GM12873 (cell line): ENCODE data around the gene CD48.

Experiments used
- TF ChIP-seq, protein P1 (sequence below): IDR thresholded peaks from 2 replicates; pipeline ENCODE4 v1.5.1; 2012; ENCODE audit warnings: low read depth, mild to moderate bottlenecking, moderate library complexity, low read length, control low read depth; ENCODE audit not compliant: insufficient read depth; ENCODE audit errors: missing control alignments

The CD48 gene, protein sequence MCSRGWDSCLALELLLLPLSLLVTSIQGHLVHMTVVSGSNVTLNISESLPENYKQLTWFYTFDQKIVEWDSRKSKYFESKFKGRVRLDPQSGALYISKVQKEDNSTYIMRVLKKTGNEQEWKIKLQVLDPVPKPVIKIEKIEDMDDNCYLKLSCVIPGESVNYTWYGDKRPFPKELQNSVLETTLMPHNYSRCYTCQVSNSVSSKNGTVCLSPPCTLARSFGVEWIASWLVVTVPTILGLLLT

DNA sequence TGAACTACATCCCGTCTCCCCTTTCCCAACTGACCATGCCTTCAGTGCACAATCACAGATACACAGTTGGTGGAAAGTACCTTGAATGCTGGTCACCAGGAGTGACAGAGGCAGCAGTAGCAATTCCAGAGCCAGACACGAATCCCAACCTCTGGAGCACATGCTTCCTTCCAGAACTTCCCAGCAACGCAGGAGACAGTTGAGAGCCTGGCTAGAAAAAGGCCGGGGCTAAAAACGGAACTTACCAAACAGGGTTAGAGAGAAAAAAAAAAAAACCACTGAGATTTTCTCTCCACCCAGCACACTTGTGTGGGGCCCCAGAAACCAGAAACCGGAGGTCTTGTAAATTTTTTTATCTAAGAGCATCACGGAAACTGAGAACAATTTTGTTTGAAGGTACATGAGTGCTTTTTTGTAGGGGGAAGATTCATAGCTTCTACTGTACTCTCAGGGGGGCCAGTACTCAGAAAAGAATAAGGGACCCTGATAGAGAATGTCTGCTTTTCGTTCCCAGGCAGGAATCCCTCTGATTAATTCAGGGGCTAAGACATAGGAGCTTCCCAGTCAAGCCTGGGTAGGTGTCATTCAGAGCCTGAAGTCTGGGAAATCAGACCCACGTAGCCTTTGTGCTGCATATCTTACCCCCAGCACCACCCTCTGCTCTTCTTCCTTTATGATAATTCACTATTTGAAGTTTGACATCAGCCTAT lies at the start of gene CD48:
Gene CD48 (minus strand): TSS at position 221 of the 710 bp plus-strand sequence. CDS start 59 bp downstream, at position 162.
- TF ChIP-seq, protein P1, sequence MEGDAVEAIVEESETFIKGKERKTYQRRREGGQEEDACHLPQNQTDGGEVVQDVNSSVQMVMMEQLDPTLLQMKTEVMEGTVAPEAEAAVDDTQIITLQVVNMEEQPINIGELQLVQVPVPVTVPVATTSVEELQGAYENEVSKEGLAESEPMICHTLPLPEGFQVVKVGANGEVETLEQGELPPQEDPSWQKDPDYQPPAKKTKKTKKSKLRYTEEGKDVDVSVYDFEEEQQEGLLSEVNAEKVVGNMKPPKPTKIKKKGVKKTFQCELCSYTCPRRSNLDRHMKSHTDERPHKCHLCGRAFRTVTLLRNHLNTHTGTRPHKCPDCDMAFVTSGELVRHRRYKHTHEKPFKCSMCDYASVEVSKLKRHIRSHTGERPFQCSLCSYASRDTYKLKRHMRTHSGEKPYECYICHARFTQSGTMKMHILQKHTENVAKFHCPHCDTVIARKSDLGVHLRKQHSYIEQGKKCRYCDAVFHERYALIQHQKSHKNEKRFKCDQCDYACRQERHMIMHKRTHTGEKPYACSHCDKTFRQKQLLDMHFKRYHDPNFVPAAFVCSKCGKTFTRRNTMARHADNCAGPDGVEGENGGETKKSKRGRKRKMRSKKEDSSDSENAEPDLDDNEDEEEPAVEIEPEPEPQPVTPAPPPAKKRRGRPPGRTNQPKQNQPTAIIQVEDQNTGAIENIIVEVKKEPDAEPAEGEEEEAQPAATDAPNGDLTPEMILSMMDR = no peak

DNA sequence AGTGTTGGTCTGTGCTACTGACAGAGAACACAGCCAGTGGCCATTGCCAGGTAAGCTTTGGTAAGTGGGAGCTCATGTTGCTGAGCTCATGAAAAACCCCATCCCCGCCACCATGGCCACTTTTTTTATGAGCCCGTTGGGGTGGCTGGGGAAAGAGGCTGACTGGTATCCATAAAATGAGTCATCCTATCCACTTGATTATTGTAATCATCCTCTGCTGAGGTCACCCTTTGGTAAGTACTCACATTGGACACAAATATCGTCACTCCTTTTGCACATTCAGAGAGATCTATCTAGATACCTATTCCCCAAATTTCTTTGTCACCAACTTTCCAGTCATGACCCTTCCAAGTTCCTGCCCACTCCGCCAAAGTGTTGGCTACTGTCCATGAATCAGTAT lies 49.4 kb upstream of the CD48 start:
- TF ChIP-seq, protein P1 = no peak

DNA sequence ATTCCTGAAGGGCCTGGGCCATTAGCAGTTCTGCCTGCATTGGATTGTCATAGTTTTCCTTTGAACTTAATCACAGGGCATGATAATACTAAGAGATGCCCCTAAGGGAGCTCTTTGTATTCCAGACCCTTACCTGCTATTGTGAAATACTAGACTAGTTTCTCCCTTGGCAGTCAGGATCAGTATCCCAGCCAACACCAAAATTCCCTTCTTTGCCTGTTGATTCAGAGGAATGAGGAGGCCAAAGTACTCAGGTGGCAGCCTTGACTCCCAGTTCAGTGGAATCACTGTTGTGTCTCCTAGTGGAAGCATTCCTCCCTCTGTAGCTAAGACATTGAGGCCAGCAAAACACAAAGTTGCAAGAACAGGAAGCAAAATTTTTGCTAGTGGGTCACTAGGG lies 48.1 kb upstream of the CD48 start:
- TF ChIP-seq, protein P1 = no peak

DNA sequence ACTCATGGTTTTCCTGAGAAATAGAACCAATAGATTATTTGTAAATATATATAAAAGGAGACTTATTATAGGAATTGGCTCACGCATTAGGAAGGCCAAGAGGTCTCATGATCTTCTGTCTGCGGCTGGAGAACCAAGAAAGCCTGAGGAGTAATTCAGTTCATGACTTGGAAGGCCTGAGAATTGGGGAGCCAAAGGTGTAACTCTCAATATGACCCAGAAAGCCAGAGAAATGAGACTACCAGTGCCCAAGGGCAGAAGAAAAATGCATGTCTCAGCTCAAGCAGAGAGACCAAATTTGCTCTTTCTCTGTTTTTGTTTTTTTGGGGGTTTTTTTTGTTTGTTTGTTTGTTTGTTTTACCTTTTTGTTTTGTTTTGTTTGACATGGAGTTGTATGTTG lies 46.9 kb upstream of the CD48 start:
- TF ChIP-seq, protein P1 = no peak

DNA sequence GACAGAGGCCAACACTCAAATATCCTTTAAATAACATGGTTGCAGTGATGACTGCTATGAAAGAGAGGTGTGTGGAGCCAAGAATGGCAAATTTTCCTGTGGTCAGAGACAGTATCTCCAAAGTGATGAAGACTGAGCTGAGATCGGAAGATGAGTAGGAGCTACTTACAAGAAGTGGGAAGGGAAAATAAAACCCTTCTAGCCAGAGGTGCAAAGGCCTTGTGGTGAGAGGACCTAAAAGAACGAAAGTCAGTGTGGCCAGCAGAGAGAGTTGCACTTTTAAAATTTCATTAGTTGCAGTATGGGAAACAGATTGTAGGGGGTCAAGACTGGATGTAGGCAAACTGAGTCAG lies 45.2 kb upstream of the CD48 start:
- TF ChIP-seq, protein P1 = no peak

DNA sequence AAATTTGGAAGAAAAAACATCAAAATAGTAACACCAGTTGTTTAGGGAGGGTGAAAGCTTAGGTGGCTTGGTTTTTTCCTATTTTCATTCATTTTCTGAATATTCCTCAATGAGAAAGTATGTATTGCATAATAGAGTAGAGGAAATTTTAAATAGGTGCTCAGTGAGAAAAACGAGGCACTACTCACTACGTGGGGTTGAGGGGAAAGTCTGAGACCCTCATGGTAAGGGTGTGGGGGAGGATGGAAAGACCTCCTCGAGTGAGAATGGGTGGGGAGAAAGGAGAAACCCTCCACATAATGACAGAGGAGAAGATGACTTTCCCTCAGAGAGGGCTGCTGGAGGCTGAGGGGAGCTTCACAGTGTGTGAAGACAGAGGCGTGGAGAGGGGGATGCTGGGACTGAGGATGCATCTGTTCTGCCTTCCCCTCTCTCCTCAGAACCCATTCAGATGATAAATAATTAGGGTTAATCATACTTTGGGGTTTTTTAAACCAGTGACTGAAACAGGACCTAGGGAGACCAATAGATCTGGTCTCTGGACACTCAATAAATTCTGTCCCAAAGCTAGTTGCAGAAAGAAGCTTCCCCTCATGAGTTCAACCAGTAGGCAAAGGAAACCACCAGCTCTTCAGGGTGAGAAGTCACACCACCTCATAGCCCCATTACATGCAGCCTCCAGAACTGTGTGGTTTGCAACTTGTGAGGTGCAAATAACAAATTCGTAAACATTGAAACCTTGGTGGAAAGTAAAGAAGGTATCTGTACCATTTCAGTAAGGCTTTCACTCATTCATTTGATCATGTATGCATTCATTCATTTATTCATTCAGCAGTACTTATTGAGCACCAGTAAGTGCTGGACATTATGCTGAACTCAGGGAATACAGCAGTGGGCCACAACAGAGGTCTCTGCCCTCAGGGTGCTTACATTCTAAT lies 44.6 kb upstream of the CD48 start:
- TF ChIP-seq, protein P1 = no peak

DNA sequence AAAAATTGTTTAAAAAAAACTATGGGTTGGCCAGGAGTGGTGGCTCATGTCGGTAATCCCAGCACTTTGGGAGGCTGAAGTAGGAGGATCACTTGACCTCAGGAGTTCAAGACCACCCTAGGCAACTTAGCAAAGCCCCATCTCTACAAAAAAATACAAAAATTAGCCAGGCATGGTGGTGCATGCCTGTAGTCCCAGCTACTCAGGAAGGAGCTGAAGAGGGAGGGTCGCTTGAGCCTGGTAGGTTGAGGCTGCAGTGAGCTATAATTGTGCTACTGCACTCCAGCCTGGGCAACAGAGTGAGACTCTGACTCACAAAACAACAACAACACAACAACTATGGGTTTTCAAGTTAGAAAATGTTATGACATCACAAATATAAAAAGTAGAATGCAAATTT lies 43.8 kb upstream of the CD48 start:
- TF ChIP-seq, protein P1 = no peak
